ENCODE results near the gene MICALL1.

- TF ChIP-seq CTCF (IDR thresholded peaks at IDR 0.05) (no peak), POLR2A (IDR thresholded peaks at IDR 0.05) (no peak), POLR2AphosphoS5 (IDR thresholded peaks at IDR 0.05) (peak in 1 of 4 donors; percentile 22)
Measured at GRCh38 chr22:37862570-37863325, 43.3 kb upstream of the MICALL1 start.

Measured in sigmoid colon (tissue), 4 donors.